Measurements from ENCODE around the gene P2RY13. TPM values are rescaled to one million over a fixed set of nuclear protein-coding genes. Genes with fewer than 3 reads are reported as not detected.

P2RY13 gene
- total RNA-seq, result 0.46 TPM
- long read RNA-seq, partial matches to known transcripts, result 0 of 2 reads
- long read RNA-seq, other reads (novel, unspliced or antisense), result 0 of 2 reads

GRCh38 chr3:151329363-151329762, at the start of gene P2RY13:
Gene P2RY13 (minus strand): TSS chr3:151329549. CDS start chr3:151329528, 21 bp downstream.
- DNase-seq (ENCODE audit: low spot score), result no peak

GRCh38 chr3:151377768-151378385, 48.5 kb upstream of the P2RY13 start:
- no peak for DNase-seq (ENCODE audit: low spot score)
- intact Hi-C loops (cut with DNase I), result no loop called here

More at GRCh38 chr3:151329363-151329762, at the start of gene P2RY13:
- intact Hi-C loops (cut with DNase I), result no loop called here

GRCh38 chr3:151372063-151372820, 42.9 kb upstream of the P2RY13 start:
- DNase-seq (ENCODE audit: low spot score), result no peak
- intact Hi-C loops (cut with DNase I), result no loop called here

GRCh38 chr3:151371526-151371925, 42.2 kb upstream of the P2RY13 start:
- DNase-seq (ENCODE audit: low spot score), result no peak
- intact Hi-C loops (cut with DNase I), result no loop called here

GRCh38 chr3:151367448-151367847, 38.1 kb upstream of the P2RY13 start:
- no peak for DNase-seq (ENCODE audit: low spot score)
- intact Hi-C loops (cut with DNase I), result no loop called here

- intact Hi-C loops (cut with DNase I), result no loop called here
- no peak for DNase-seq (ENCODE audit: low spot score)
These were observed 37.6 kb upstream of the P2RY13 start for GRCh38 chr3:151366993-151367392.

- DNase-seq (ENCODE audit: low spot score), result no peak
- intact Hi-C loops (cut with DNase I), result no loop called here
These were observed 33.4 kb upstream of the P2RY13 start for GRCh38 chr3:151362751-151363174.

GRCh38 chr3:151357463-151357850, 28.1 kb upstream of the P2RY13 start:
- DNase-seq (ENCODE audit: low spot score), result no peak
- intact Hi-C loops (cut with DNase I), result no loop called here

GRCh38 chr3:151356794-151357462, 27.6 kb upstream of the P2RY13 start:
- DNase-seq (ENCODE audit: low spot score), result no peak
- intact Hi-C loops (cut with DNase I), result no loop called here

GRCh38 chr3:151351648-151352047, 22.3 kb upstream of the P2RY13 start:
- intact Hi-C loops (cut with DNase I), result no loop called here
- no peak for DNase-seq (ENCODE audit: low spot score)

- no peak for DNase-seq (ENCODE audit: low spot score)
- intact Hi-C loops (cut with DNase I), result no loop called here
These were observed 21.9 kb upstream of the P2RY13 start for GRCh38 chr3:151351219-151351618.

GRCh38 chr3:151350656-151351055, 21.3 kb upstream of the P2RY13 start:
- intact Hi-C loops (cut with DNase I), result no loop called here

GRCh38 chr3:151347432-151347831, 18.1 kb upstream of the P2RY13 start:
- intact Hi-C loops (cut with DNase I), result no loop called here

More at GRCh38 chr3:151350656-151351055, 21.3 kb upstream of the P2RY13 start:
- no peak for DNase-seq (ENCODE audit: low spot score)

GRCh38 chr3:151346292-151346691, 16.9 kb upstream of the P2RY13 start:
- no peak for DNase-seq (ENCODE audit: low spot score)
- intact Hi-C loops (cut with DNase I), result no loop called here

More at GRCh38 chr3:151347432-151347831, 18.1 kb upstream of the P2RY13 start:
- peak; percentile 78 for DNase-seq (ENCODE audit: low spot score)

- intact Hi-C loops (cut with DNase I), result no loop called here
- DNase-seq (ENCODE audit: low spot score), result no peak
These were observed 16.5 kb upstream of the P2RY13 start for GRCh38 chr3:151345859-151346258.

- DNase-seq (ENCODE audit: low spot score), result no peak
- intact Hi-C loops (cut with DNase I), result no loop called here
These were observed 2.3 kb upstream of the P2RY13 start for GRCh38 chr3:151331696-151332095.

GRCh38 chr3:151330899-151331298, 1.6 kb upstream of the P2RY13 start:
- intact Hi-C loops (cut with DNase I), result no loop called here
- DNase-seq (ENCODE audit: low spot score), result no peak

- no peak for DNase-seq (ENCODE audit: low spot score)
- intact Hi-C loops (cut with DNase I), result no loop called here
These were observed 1.0 kb upstream of the P2RY13 start for GRCh38 chr3:151330379-151330778.

- DNase-seq (ENCODE audit: low spot score), result no peak
- intact Hi-C loops (cut with DNase I), result no loop called here
These were observed 902 bp downstream of the P2RY13 start for GRCh38 chr3:151328298-151328995.
